HEK293 (cell line): ENCODE measurements around the gene BNC1.

Source experiments
- CTCF ChIA-PET: fragments of 350-600 bp; formaldehyde crosslinking; extraction: SDS; loops from one replicate; lab custom pipeline; 2021; ENCODE audit warnings: antibody characterized with exemption; lab: Yijun Ruan, JAX
- POLR2A ChIA-PET: fragments of 300-600 bp; formaldehyde crosslinking; extraction: SDS; loops from one replicate; lab custom pipeline; 2020; ENCODE audit warnings: antibody characterized with exemption, inconsistent platforms; lab: Yijun Ruan, JAX
- H3K27ac ChIP-seq: fragments of 200-500 bp; sonication (Bioruptor generic); 2 replicates; pipeline ENCODE4 v1.5.1; 2014; ENCODE audit warnings: low read depth, low read length, control low read depth, inconsistent platforms; ENCODE audit errors: extremely low read depth
- H3K36me3 ChIP-seq, 2 experiments: fragments of 200-500 bp in 1 of 2; sonication (Bioruptor generic) in 1 of 2; 1 replicate in 1 of 2; 2 replicates in 1 of 2; pipeline ENCODE4 v1.5.1; 2014 to 2017; ENCODE audit warnings: inconsistent platforms in 2 of 2, low read length in 2 of 2; ENCODE audit not compliant: control insufficient read depth in 2 of 2, insufficient read depth in 1 of 2
- H3K4me1 ChIP-seq: fragments of 200-500 bp; sonication (Bioruptor generic); 2 replicates; pipeline ENCODE4 v1.5.1; 2014; ENCODE audit warnings: mild to moderate bottlenecking, low read length, inconsistent platforms; ENCODE audit not compliant: control insufficient read depth, insufficient read depth
- H3K4me3 ChIP-seq: 2 replicates; pipeline ENCODE4 v1.5.1; 2011; ENCODE audit warnings: low read depth, mild to moderate bottlenecking, control low read depth, low read length, moderate library complexity
- H3K9me3 ChIP-seq: fragments of 200-500 bp; sonication (Bioruptor generic); 2 replicates; pipeline ENCODE4 v1.5.1; 2014; ENCODE audit warnings: low read depth, low read length, inconsistent platforms; ENCODE audit not compliant: control insufficient read depth, insufficient read depth
- EGR2 ChIP-seq: fragments of 450-650 bp; formaldehyde crosslinking; IDR thresholded peaks from 2 replicates; pipeline ENCODE4 v1.5.1; 2016; ENCODE audit warnings: low read depth, missing biosample characterization, missing genetic modification characterization
- GLI2 ChIP-seq: fragments of 450-650 bp; formaldehyde crosslinking; IDR thresholded peaks from 2 replicates; pipeline ENCODE4; 2017; ENCODE audit warnings: missing biosample characterization, missing genetic modification characterization, low read depth, borderline replicate concordance
- HIC1 ChIP-seq: fragments of 450-650 bp; formaldehyde crosslinking; IDR thresholded peaks from 2 replicates; pipeline ENCODE4 v1.5.1; 2016; ENCODE audit warnings: missing biosample characterization, missing genetic modification characterization
- HOXD13 ChIP-seq: sonication (generic); formaldehyde crosslinking; IDR thresholded peaks from 2 replicates; pipeline ENCODE4 v1.8.0; 2022; ENCODE audit warnings: missing genetic modification reagents, borderline replicate concordance
- PATZ1 ChIP-seq: fragments of 450-650 bp; formaldehyde crosslinking; IDR thresholded peaks from 2 replicates; pipeline ENCODE4 v1.5.1; 2016; ENCODE audit warnings: missing biosample characterization, missing genetic modification characterization
- WT1 ChIP-seq: fragments of 450-650 bp; formaldehyde crosslinking; IDR thresholded peaks from 2 replicates; pipeline ENCODE4 v1.5.1; 2016; ENCODE audit warnings: missing biosample characterization, missing genetic modification characterization
- YY1 ChIP-seq: fragments of 450-650 bp; formaldehyde crosslinking; IDR thresholded peaks from 2 replicates; pipeline ENCODE4 v1.5.1; 2018; ENCODE audit warnings: missing biosample characterization, missing genetic modification characterization
- ZNF174 ChIP-seq: fragments of 450-650 bp; formaldehyde crosslinking; IDR thresholded peaks from 2 replicates; pipeline ENCODE4 v1.5.0; 2017; ENCODE audit warnings: missing biosample characterization, mild to moderate bottlenecking, missing genetic modification characterization
- ZNF23 ChIP-seq: fragments of 450-650 bp; formaldehyde crosslinking; IDR thresholded peaks from 2 replicates; pipeline ENCODE4 v1.5.1; 2016; ENCODE audit warnings: missing biosample characterization, missing genetic modification characterization, borderline replicate concordance
- ZNF24 ChIP-seq: fragments of 450-650 bp; formaldehyde crosslinking; IDR thresholded peaks from 2 replicates; pipeline ENCODE4 v1.5.1; 2016; ENCODE audit warnings: missing biosample characterization, missing genetic modification characterization
- ZNF274 ChIP-seq, 2 experiments: fragments of 200-500 bp in 1 of 2; fragments of 450-650 bp in 1 of 2; sonication (Bioruptor generic) in 1 of 2; formaldehyde crosslinking in 1 of 2; IDR thresholded peaks; 2 replicates each; pipeline versions ENCODE4 v1.5.1 to v1.6.1; 2014 to 2016; ENCODE audit warnings: borderline replicate concordance in 1 of 2, inconsistent platforms in 1 of 2, low read length in 1 of 2, missing biosample characterization in 1 of 2, missing genetic modification characterization in 1 of 2
- ZNF426 ChIP-seq: fragments of 450-650 bp; formaldehyde crosslinking; IDR thresholded peaks from 2 replicates; pipeline ENCODE4 v1.5.1; 2017; ENCODE audit warnings: missing biosample characterization, missing genetic modification characterization, mild to moderate bottlenecking, inconsistent platforms, moderate library complexity
- ZNF585B ChIP-seq: fragments of 450-650 bp; formaldehyde crosslinking; IDR thresholded peaks from 2 replicates; pipeline ENCODE4 v1.5.1; 2016; ENCODE audit warnings: missing biosample characterization, missing genetic modification characterization
- ZNF76 ChIP-seq: fragments of 450-650 bp; formaldehyde crosslinking; IDR thresholded peaks from 2 replicates; pipeline ENCODE4; 2016; ENCODE audit warnings: low read depth, missing biosample characterization, missing genetic modification characterization, borderline replicate concordance
- ZNF768 ChIP-seq: fragments of 450-650 bp; formaldehyde crosslinking; IDR thresholded peaks from 2 replicates; pipeline ENCODE4 v1.5.1; 2018; ENCODE audit warnings: missing biosample characterization, mild to moderate bottlenecking, missing genetic modification characterization
- ZSCAN23 ChIP-seq: fragments of 450-650 bp; formaldehyde crosslinking; IDR thresholded peaks from 2 replicates; pipeline ENCODE4 v1.5.1; 2016; ENCODE audit warnings: missing biosample characterization, missing genetic modification characterization
- TF ChIP-seq, protein P1 (sequence below): fragments of 450-650 bp; formaldehyde crosslinking; IDR thresholded peaks from 2 replicates; pipeline ENCODE4 v1.5.1; 2016; ENCODE audit warnings: missing biosample characterization, missing genetic modification characterization
- TF ChIP-seq, protein P2 (sequence below): fragments of 450-650 bp; formaldehyde crosslinking; IDR thresholded peaks from 2 replicates; pipeline ENCODE4 v1.5.1; 2016; ENCODE audit warnings: missing biosample characterization, missing genetic modification characterization
- TF ChIP-seq, protein P3 (sequence below): fragments of 450-650 bp; formaldehyde crosslinking; IDR thresholded peaks from 2 replicates; pipeline ENCODE4 v1.5.1; 2016; ENCODE audit warnings: missing biosample characterization, missing genetic modification characterization
- TF ChIP-seq, protein P4 (sequence below): fragments of 450-650 bp; formaldehyde crosslinking; IDR thresholded peaks from 2 replicates; pipeline ENCODE4 v1.5.1; 2016; ENCODE audit warnings: missing biosample characterization, missing genetic modification characterization

The BNC1 gene

DNA sequence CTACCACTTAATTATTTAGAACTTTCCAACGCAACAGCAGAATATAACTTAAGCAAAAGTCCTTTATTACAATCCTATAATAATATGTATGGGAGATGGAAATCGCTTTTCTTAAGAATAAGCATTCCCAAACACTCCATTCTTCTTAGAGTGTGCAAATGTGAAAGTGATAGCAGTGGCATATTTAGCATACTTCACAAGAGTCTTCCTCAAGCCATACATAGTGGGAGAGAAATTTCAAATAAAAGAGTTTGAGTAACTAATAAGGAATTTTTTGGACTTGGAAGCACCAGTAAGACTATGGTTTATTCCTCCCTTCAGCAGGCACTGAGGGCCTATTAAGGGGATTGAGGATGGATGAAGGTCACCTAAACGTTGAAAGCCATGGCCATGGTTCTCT, 22.1 kb upstream of the BNC1 start:
- Histone ChIP-seq H3K4me3 (no peak overlapping the region), H3K27ac (no peak overlapping the region), H3K9me3 (no peaks in the 10 kb centered on the region), H3K4me1 (peaks cover 4% of the 10 kb centered on the region; the same call in 1 of the 2 replicates), H3K36me3 (no peaks in the 10 kb centered on the region)
- TF ChIP-seq ZSCAN23 = no peak
- no peak for TF ChIP-seq GLI2
- no peak for TF ChIP-seq HOXD13 (CRISPR knock-in tag)
- TF ChIP-seq YY1 (tag by site-specific recombination) = no peak
- no peak for TF ChIP-seq WT1 (tag by site-specific recombination)
- TF ChIP-seq, protein P1, sequence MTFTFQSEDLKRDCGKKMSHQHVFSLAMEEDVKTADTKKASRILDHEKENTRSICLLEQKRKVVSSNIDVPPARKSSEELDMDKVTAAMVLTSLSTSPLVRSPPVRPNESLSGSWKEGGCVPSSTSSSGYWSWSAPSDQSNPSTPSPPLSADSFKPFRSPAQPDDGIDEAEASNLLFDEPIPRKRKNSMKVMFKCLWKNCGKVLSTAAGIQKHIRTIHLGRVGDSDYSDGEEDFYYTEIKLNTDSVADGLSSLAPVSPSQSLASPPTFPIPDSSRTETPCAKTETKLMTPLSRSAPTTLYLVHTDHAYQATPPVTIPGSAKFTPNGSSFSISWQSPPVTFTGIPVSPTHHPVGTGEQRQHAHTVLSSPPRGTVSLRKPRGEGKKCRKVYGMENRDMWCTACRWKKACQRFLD (tag by site-specific recombination) = no peak
- TF ChIP-seq ZNF174 (tag by site-specific recombination) = no peak
- no peak for TF ChIP-seq ZNF585B (tag by site-specific recombination)
- TF ChIP-seq ZNF23 (tag by site-specific recombination) = no peak
- no peak for TF ChIP-seq ZNF768
- TF ChIP-seq, protein P2, sequence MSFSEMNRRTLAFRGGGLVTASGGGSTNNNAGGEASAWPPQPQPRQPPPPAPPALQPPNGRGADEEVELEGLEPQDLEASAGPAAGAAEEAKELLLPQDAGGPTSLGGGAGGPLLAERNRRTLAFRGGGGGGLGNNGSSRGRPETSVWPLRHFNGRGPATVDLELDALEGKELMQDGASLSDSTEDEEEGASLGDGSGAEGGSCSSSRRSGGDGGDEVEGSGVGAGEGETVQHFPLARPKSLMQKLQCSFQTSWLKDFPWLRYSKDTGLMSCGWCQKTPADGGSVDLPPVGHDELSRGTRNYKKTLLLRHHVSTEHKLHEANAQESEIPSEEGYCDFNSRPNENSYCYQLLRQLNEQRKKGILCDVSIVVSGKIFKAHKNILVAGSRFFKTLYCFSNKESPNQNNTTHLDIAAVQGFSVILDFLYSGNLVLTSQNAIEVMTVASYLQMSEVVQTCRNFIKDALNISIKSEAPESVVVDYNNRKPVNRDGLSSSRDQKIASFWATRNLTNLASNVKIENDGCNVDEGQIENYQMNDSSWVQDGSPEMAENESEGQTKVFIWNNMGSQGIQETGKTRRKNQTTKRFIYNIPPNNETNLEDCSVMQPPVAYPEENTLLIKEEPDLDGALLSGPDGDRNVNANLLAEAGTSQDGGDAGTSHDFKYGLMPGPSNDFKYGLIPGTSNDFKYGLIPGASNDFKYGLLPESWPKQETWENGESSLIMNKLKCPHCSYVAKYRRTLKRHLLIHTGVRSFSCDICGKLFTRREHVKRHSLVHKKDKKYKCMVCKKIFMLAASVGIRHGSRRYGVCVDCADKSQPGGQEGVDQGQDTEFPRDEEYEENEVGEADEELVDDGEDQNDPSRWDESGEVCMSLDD = no peak
- no peak for TF ChIP-seq ZNF274 (IDR thresholded peaks at IDR 0.05; ENCODE audit: low read length)
- TF ChIP-seq ZNF274 (tag by site-specific recombination; IDR thresholded peaks at IDR 0.05; ENCODE audit: borderline replicate concordance) = no peak
- TF ChIP-seq ZNF426 (tag by site-specific recombination) = no peak
- no peak for TF ChIP-seq HIC1 (tag by site-specific recombination)
- no peak for TF ChIP-seq ZNF76 (tag by site-specific recombination)
- TF ChIP-seq, protein P3, sequence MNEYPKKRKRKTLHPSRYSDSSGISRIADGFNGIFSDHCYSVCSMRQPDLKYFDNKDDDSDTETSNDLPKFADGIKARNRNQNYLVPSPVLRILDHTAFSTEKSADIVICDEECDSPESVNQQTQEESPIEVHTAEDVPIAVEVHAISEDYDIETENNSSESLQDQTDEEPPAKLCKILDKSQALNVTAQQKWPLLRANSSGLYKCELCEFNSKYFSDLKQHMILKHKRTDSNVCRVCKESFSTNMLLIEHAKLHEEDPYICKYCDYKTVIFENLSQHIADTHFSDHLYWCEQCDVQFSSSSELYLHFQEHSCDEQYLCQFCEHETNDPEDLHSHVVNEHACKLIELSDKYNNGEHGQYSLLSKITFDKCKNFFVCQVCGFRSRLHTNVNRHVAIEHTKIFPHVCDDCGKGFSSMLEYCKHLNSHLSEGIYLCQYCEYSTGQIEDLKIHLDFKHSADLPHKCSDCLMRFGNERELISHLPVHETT (tag by site-specific recombination) = no peak
- no peak for TF ChIP-seq ZNF24 (tag by site-specific recombination)
- CTCF ChIA-PET = interaction anchor here (0.6 to 1.9 kb wide), 4 partner anchors 19 to 1265 kb away, joined by 3 to 13 read pairs (median 4); no protein-coding TSS in a partner anchor
- POLR2A ChIA-PET = interaction anchor here (0.9 kb wide), 1 partner anchor 19 kb away, joined by 3 read pairs; no protein-coding TSS in a partner anchor

GRCh38 chr15:83305704-83306291, 21.3 kb upstream of the BNC1 start:
- Histone ChIP-seq H3K4me3 (no peak overlapping the region), H3K27ac (no peak overlapping the region), H3K9me3 (no peaks in the 10 kb centered on the region), H3K36me3 (no peaks in the 10 kb centered on the region), H3K4me1 (peaks cover 4% of the 10 kb centered on the region; the same call in 1 of the 2 replicates)
- ChIA-PET POLR2A (interaction anchor here (0.9 kb wide), 1 partner anchor 18 kb away, joined by 3 read pairs; no protein-coding TSS in a partner anchor), CTCF (interaction anchor here (0.7 to 1.9 kb wide), 3 partner anchors 56 to 1265 kb away, joined by 3 to 13 read pairs (median 4); no protein-coding TSS in a partner anchor)
- TF ChIP-seq PATZ1 = 0 out of 2 replicates have a peak, but pooled peaks have one; percentile 24
- peak; percentile 86 for TF ChIP-seq EGR2 (tag by site-specific recombination)
- TF ChIP-seq, protein P4, sequence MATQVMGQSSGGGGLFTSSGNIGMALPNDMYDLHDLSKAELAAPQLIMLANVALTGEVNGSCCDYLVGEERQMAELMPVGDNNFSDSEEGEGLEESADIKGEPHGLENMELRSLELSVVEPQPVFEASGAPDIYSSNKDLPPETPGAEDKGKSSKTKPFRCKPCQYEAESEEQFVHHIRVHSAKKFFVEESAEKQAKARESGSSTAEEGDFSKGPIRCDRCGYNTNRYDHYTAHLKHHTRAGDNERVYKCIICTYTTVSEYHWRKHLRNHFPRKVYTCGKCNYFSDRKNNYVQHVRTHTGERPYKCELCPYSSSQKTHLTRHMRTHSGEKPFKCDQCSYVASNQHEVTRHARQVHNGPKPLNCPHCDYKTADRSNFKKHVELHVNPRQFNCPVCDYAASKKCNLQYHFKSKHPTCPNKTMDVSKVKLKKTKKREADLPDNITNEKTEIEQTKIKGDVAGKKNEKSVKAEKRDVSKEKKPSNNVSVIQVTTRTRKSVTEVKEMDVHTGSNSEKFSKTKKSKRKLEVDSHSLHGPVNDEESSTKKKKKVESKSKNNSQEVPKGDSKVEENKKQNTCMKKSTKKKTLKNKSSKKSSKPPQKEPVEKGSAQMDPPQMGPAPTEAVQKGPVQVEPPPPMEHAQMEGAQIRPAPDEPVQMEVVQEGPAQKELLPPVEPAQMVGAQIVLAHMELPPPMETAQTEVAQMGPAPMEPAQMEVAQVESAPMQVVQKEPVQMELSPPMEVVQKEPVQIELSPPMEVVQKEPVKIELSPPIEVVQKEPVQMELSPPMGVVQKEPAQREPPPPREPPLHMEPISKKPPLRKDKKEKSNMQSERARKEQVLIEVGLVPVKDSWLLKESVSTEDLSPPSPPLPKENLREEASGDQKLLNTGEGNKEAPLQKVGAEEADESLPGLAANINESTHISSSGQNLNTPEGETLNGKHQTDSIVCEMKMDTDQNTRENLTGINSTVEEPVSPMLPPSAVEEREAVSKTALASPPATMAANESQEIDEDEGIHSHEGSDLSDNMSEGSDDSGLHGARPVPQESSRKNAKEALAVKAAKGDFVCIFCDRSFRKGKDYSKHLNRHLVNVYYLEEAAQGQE (tag by site-specific recombination) = no peak
- TF ChIP-seq ZSCAN23 = no peak
